Astrocyte of the spinal cord (primary cell): Measurements from ENCODE around the gene LHFPL3.

Experiments
- DNase-seq: peaks from one replicate; pipeline ENCODE4 v3.0.0; 2011; ENCODE audit warnings: low read depth, low spot score
- H3K4me3 ChIP-seq: 2 replicates; pipeline ENCODE4 v1.5.1; 2011; ENCODE audit warnings: low read depth, mild to moderate bottlenecking, low read length, moderate library complexity
- CTCF ChIP-seq: IDR thresholded peaks from 2 replicates; pipeline ENCODE4 v1.5.1; 2012; ENCODE audit warnings: low read depth, mild to moderate bottlenecking, low read length, inconsistent platforms
- in situ Hi-C: cut with HindIII; loops from 2 replicates; pipeline ENCODE4 v1.10.0; 2017; ENCODE audit warnings: low sequenced_read_pairs

Gene LHFPL3

GRCh38 chr7:104299323-104299722, 29.1 kb upstream of the LHFPL3 start:
- in situ Hi-C loops, result no loop called here
- TF ChIP-seq CTCF, result no peak
- DNase-seq, result no peak
- H3K4me3 ChIP-seq, result no peak overlapping the region

- no peak overlapping the region for H3K4me3 ChIP-seq
- DNase-seq, result no peak
- in situ Hi-C loops, result no loop called here
- TF ChIP-seq CTCF, result no peak
These were observed 28.6 kb upstream of the LHFPL3 start for GRCh38 chr7:104299777-104300176.

- no peak for DNase-seq
- in situ Hi-C loops, result no loop called here
- no peak overlapping the region for H3K4me3 ChIP-seq
- TF ChIP-seq CTCF, result no peak
These were observed 21.6 kb upstream of the LHFPL3 start for GRCh38 chr7:104306793-104307192.

- no peak overlapping the region for H3K4me3 ChIP-seq
- in situ Hi-C loops, result no loop called here
- TF ChIP-seq CTCF, result no peak
These were observed 10.3 kb upstream of the LHFPL3 start for GRCh38 chr7:104317948-104318629.

GRCh38 chr7:104327534-104327933, 869 bp upstream of the LHFPL3 start:
- H3K4me3 ChIP-seq, result no peak overlapping the region
- DNase-seq, result no peak
- in situ Hi-C loops, result no loop called here
- no peak for TF ChIP-seq CTCF

More at GRCh38 chr7:104317948-104318629, 10.3 kb upstream of the LHFPL3 start:
- no peak for DNase-seq

- TF ChIP-seq CTCF, result no peak
- no peak for DNase-seq
- in situ Hi-C loops, result no loop called here
- no peak overlapping the region for H3K4me3 ChIP-seq
These were observed 486 bp upstream of the LHFPL3 start for GRCh38 chr7:104327938-104328295.
